Transverse colon (tissue), 4 donors: ENCODE measurements around the gene PARP1.

ENCODE experiments used
- POLR2AphosphoS5 ChIP-seq, 3 donors: sonication (generic); formaldehyde crosslinking; IDR thresholded peaks; one replicate each; pipeline ENCODE4 v1.6.1; 2016; ENCODE audit warnings: antibody characterized with exemption in 3 of 3
- TF ChIP-seq, protein P1 (sequence below), 5 experiments: fragments of 200-600 bp in 3 of 5; fragments of 450-650 bp in 2 of 5; sonication (generic) in 3 of 5; IDR thresholded peaks; 1 replicate in 2 of 5; 2 replicates in 3 of 5; pipeline ENCODE4 v1.5.1; 2016 to 2017; ENCODE audit warnings: antibody characterized with exemption in 5 of 5, inconsistent platforms in 3 of 5, mild to moderate bottlenecking in 2 of 5, moderate library complexity in 1 of 5

DNA sequence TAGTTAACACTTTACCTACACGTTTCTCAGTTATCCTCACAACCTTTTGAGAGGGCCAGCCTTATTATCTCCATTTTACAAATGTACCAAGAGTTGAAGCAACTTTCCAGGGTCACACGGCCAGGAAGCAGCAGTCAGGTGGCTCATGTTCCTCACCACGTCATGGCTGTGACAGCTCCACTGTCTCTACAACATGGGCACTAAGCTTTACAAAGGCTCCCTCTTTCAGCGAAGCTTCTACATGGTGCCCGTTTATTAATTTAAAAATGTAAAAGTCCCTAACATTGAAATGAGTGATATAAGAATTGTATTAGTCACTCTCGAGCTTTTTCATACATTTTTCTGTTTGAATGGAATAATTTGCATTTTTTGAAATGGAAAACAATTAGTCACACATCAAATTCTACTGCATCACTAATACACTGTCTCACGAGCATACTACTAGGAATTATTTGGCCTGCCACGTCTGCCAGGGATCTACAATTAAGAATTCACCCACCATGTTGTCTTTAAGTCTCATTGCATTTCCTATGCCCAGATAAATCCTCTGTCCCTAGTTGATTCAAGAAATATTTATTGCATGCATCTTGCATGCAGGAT is 70.5 kb downstream of the PARP1 start:
- TF ChIP-seq, protein P1, sequence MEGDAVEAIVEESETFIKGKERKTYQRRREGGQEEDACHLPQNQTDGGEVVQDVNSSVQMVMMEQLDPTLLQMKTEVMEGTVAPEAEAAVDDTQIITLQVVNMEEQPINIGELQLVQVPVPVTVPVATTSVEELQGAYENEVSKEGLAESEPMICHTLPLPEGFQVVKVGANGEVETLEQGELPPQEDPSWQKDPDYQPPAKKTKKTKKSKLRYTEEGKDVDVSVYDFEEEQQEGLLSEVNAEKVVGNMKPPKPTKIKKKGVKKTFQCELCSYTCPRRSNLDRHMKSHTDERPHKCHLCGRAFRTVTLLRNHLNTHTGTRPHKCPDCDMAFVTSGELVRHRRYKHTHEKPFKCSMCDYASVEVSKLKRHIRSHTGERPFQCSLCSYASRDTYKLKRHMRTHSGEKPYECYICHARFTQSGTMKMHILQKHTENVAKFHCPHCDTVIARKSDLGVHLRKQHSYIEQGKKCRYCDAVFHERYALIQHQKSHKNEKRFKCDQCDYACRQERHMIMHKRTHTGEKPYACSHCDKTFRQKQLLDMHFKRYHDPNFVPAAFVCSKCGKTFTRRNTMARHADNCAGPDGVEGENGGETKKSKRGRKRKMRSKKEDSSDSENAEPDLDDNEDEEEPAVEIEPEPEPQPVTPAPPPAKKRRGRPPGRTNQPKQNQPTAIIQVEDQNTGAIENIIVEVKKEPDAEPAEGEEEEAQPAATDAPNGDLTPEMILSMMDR (IDR thresholded peaks at IDR 0.05): no peak
- TF ChIP-seq POLR2AphosphoS5 (IDR thresholded peaks at IDR 0.05): no peak
